ENCODE data around the gene PAH.
A peak's percentile ranks its signal among the peaks of the same experiment; 100 is the strongest.

The PAH gene

DNA sequence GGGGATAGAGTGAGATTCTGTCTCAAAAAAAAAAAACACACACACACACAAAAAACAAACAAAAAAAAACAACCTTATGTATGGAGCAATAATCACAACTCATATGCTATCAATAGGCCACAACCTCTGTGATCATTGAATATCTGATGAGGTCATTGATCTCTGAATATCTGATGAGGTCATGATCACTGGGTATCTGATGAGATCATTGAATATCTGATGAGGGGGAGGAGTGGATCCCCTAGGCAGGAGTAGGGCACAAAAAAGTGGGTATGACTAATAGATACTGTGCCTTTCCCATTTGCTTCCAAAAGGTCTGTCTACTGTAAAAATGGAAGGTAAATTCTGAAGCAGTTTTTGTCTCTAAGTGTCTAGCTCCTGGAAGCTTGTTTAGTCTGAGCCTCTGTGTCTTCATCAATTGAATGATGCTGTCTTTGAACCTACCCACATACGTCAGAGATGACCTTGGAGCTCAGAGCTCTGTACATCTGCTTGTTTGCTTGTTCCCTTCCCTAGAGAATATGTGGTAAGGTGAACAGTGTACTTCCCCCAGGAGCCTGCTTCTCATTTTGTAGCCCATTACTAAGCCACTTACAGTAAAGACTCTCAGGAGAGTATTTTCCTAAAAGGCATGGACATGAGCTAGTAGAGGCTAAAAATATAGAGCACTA is 13.6 kb downstream of the PAH start:
- TF ChIP-seq POU2F2 (IDR thresholded peaks at IDR 0.05; ENCODE audit: low read depth, low read length): no peak
- TF ChIP-seq POLR2AphosphoS5 (IDR thresholded peaks at IDR 0.05; ENCODE audit: low read depth, low read length): no peak
- TF ChIP-seq POLR2A (IDR thresholded peaks at IDR 0.05; ENCODE audit: low read depth, low read length): no peak
- TF ChIP-seq SPI1 (IDR thresholded peaks at IDR 0.05; ENCODE audit: low read depth, low read length): no peak
- TF ChIP-seq TAF1 (IDR thresholded peaks at IDR 0.05; ENCODE audit: low read depth, low read length): no peak
- TF ChIP-seq PAX5 (IDR thresholded peaks at IDR 0.05; ENCODE audit: insufficient read depth, low read length, severe bottlenecking): no peak
- DNase-seq (ENCODE audit: insufficient read length, low spot score) (no peak), FAIRE-seq (no peak)

- FAIRE-seq (no peak), DNase-seq (ENCODE audit: insufficient read length, low spot score) (no peak)
- TF ChIP-seq POLR2A (IDR thresholded peaks at IDR 0.05; ENCODE audit: low read depth, low read length): no peak
- no peak for TF ChIP-seq POU2F2 (IDR thresholded peaks at IDR 0.05; ENCODE audit: low read depth, low read length)
- TF ChIP-seq POLR2AphosphoS5 (IDR thresholded peaks at IDR 0.05; ENCODE audit: low read depth, low read length): no peak
- no peak for TF ChIP-seq SPI1 (IDR thresholded peaks at IDR 0.05; ENCODE audit: low read depth, low read length)
- no peak for TF ChIP-seq PAX5 (IDR thresholded peaks at IDR 0.05; ENCODE audit: insufficient read depth, low read length, severe bottlenecking)
- no peak for TF ChIP-seq TAF1 (IDR thresholded peaks at IDR 0.05; ENCODE audit: low read depth, low read length)
Observed at GRCh38 chr12:102902093-102902492, 15.0 kb downstream of the PAH start.

DNA sequence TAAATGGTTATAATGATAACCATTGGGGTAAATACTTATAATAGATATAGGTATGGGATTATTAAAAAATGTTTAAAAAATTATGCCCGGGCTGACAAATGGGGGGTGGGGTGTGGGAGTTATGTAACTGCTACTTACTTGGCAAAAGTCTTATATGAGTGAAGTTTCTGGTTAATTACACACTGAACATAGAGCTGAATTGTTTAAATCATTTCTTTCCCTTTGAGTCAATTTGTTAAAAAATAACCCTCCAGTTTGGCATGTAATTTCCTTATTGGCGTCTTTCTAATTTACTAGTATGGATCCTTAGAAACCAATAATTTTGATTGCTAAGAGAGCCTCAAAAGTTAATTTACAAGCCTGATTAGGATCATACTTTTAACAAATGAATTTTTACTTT is 16.7 kb downstream of the PAH start:
- no peak for TF ChIP-seq POLR2A (IDR thresholded peaks at IDR 0.05; ENCODE audit: low read depth, low read length)
- TF ChIP-seq POLR2AphosphoS5 (IDR thresholded peaks at IDR 0.05; ENCODE audit: low read depth, low read length): no peak
- TF ChIP-seq POU2F2 (IDR thresholded peaks at IDR 0.05; ENCODE audit: low read depth, low read length): no peak
- no peak for TF ChIP-seq SPI1 (IDR thresholded peaks at IDR 0.05; ENCODE audit: low read depth, low read length)
- no peak for TF ChIP-seq TAF1 (IDR thresholded peaks at IDR 0.05; ENCODE audit: low read depth, low read length)
- TF ChIP-seq PAX5 (IDR thresholded peaks at IDR 0.05; ENCODE audit: insufficient read depth, low read length, severe bottlenecking): no peak
- FAIRE-seq (no peak), DNase-seq (ENCODE audit: insufficient read length, low spot score) (no peak)

GRCh38 chr12:102896067-102896466 is 21.0 kb downstream of the PAH start:
- TF ChIP-seq POLR2AphosphoS5 (IDR thresholded peaks at IDR 0.05; ENCODE audit: low read depth, low read length): no peak
- TF ChIP-seq POLR2A (IDR thresholded peaks at IDR 0.05; ENCODE audit: low read depth, low read length): no peak
- TF ChIP-seq PAX5 (IDR thresholded peaks at IDR 0.05; ENCODE audit: insufficient read depth, low read length, severe bottlenecking): no peak
- no peak for TF ChIP-seq SPI1 (IDR thresholded peaks at IDR 0.05; ENCODE audit: low read depth, low read length)
- TF ChIP-seq TAF1 (IDR thresholded peaks at IDR 0.05; ENCODE audit: low read depth, low read length): no peak
- TF ChIP-seq POU2F2 (IDR thresholded peaks at IDR 0.05; ENCODE audit: low read depth, low read length): no peak
- FAIRE-seq (no peak), DNase-seq (ENCODE audit: insufficient read length, low spot score) (no peak)

- TF ChIP-seq POLR2A (IDR thresholded peaks at IDR 0.05; ENCODE audit: low read depth, low read length) (no peak), POU2F2 (IDR thresholded peaks at IDR 0.05; ENCODE audit: low read depth, low read length) (no peak), PAX5 (IDR thresholded peaks at IDR 0.05; ENCODE audit: insufficient read depth, low read length, severe bottlenecking) (no peak), SPI1 (IDR thresholded peaks at IDR 0.05; ENCODE audit: low read depth, low read length) (no peak), POLR2AphosphoS5 (IDR thresholded peaks at IDR 0.05; ENCODE audit: low read depth, low read length) (no peak), TAF1 (IDR thresholded peaks at IDR 0.05; ENCODE audit: low read depth, low read length) (no peak)
- FAIRE-seq (no peak), DNase-seq (ENCODE audit: insufficient read length, low spot score) (no peak)
Observed at GRCh38 chr12:102891756-102892155, 25.3 kb downstream of the PAH start.

DNA sequence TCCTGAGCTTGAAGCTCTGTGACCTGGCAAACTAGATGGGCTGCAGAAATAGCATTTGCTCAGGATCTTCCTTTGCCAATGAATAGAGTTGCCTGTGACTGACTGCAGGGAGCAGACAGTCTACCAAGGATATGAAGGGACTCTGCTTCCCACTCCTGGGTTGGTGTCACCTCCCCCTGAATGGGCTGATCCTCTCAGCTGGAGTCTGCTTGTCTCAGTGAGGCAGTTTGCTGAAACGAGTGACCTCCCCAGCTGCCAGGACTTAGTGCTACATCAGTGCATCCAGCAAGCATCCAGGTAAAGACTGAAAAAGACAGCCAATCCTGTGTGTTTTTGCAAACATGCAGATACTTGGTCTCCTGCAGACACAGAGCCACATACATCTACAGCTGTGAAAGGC is 28.5 kb downstream of the PAH start:
- TF ChIP-seq POLR2A (IDR thresholded peaks at IDR 0.05; ENCODE audit: low read depth, low read length) (no peak), TAF1 (IDR thresholded peaks at IDR 0.05; ENCODE audit: low read depth, low read length) (no peak), SPI1 (IDR thresholded peaks at IDR 0.05; ENCODE audit: low read depth, low read length) (no peak), POLR2AphosphoS5 (IDR thresholded peaks at IDR 0.05; ENCODE audit: low read depth, low read length) (no peak), POU2F2 (IDR thresholded peaks at IDR 0.05; ENCODE audit: low read depth, low read length) (no peak), PAX5 (IDR thresholded peaks at IDR 0.05; ENCODE audit: insufficient read depth, low read length, severe bottlenecking) (no peak)
- DNase-seq (ENCODE audit: insufficient read length, low spot score): no peak
- no peak for FAIRE-seq

DNA sequence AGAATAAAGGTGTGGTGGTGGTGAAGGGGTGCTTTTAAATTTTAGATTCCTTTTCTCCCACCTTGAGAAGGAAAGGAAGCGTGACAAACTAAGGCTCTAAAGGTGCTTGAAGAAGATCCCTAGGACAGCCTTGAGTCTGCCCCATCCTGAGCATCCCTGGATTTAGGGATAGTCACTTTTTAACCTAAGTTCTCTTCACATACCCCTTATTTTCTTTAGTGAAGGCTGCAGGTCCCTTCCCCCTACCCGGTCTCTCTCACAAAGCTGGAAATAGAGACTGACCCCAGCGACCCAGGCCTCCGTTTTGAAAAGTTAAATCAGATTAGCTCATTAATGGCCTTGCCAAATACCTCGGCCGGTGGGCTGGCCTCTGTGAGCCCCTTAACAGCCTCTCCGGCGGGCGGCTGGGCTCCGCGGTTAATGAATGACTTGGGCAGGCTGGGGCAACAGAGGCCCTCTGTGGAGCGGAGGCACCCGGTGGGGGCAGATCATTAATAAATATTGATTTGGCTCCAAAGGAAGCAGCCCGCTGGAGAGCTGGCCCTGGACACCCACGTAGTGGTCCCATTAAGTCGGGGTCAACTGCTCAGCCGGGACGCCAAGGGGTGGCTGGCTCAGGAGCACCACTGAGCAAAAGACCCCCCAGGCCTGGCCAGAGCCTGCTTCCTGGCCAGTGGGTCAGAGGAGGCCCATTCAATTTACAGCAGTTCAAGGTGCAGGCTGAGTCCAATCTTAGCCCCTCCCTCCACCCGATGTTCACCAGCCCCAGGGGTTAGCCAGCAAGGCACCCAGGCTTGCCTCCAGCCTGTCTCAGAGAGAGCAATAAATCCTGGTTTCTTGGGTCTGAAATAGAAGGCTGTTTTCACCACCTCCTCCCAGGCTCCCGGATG is 31.8 kb downstream of the PAH start:
- no peak for FAIRE-seq
- TF ChIP-seq POU2F2 (IDR thresholded peaks at IDR 0.05; ENCODE audit: low read depth, low read length) (no peak), TAF1 (IDR thresholded peaks at IDR 0.05; ENCODE audit: low read depth, low read length) (no peak), PAX5 (IDR thresholded peaks at IDR 0.05; ENCODE audit: insufficient read depth, low read length, severe bottlenecking) (no peak), POLR2AphosphoS5 (IDR thresholded peaks at IDR 0.05; ENCODE audit: low read depth, low read length) (no peak), SPI1 (IDR thresholded peaks at IDR 0.05; ENCODE audit: low read depth, low read length) (no peak), POLR2A (IDR thresholded peaks at IDR 0.05; ENCODE audit: low read depth, low read length) (no peak)
- DNase-seq (ENCODE audit: insufficient read length, low spot score): no peak

DNA sequence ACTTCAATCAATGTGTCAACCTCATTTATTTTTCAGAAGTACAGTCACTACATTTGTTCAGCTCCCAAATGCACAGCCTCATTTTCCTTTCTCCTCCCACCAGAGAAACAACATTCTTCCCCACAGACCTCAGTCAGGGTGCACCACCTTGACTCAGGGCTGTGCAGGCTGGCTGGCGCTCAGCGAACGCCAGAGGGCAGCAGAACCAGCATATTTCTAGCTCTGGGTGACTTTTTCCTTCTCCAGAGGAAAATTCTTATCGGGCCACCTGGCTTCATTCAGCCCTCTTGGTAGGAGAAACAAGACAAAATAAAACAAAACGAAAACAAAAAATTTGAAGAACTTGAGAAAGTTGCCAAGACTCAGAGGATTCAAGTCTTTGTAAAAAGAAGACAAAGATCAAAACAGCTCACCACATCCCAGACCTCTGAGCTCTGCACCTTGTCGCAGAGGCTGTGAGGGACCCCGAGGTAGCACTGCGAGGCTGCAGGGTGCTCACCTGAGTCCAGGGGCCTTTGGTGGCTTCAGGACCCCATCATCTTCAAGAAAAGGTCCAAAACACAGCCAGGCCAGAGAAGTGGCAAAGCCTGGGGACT is 33.7 kb downstream of the PAH start:
- DNase-seq (ENCODE audit: insufficient read length, low spot score) (peak; percentile 44), FAIRE-seq (peak; percentile 79)
- no peak for TF ChIP-seq SPI1 (IDR thresholded peaks at IDR 0.05; ENCODE audit: low read depth, low read length)
- TF ChIP-seq TAF1 (IDR thresholded peaks at IDR 0.05; ENCODE audit: low read depth, low read length): no peak
- no peak for TF ChIP-seq POU2F2 (IDR thresholded peaks at IDR 0.05; ENCODE audit: low read depth, low read length)
- no peak for TF ChIP-seq PAX5 (IDR thresholded peaks at IDR 0.05; ENCODE audit: insufficient read depth, low read length, severe bottlenecking)
- TF ChIP-seq POLR2AphosphoS5 (IDR thresholded peaks at IDR 0.05; ENCODE audit: low read depth, low read length): no peak
- no peak for TF ChIP-seq POLR2A (IDR thresholded peaks at IDR 0.05; ENCODE audit: low read depth, low read length)

DNA sequence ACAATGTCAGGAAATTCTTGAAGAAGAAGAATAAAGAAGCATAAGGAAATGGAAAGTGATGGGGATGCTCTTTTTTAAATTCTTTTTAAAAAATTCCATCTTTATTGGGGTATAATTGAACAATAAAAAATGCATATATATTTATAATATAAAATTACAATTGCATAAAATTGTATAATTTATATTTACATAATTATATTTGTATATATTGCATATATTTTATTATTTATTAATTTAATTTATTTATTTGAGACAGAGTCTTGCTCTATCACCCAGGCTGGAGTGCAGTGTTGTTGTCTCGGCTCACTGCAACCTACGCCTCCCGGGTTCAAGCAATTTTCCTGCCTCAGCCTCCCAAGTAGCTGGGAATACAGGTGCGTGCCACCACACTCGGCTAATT is 36.3 kb downstream of the PAH start:
- DNase-seq (ENCODE audit: insufficient read length, low spot score) (no peak), FAIRE-seq (no peak)
- TF ChIP-seq SPI1 (IDR thresholded peaks at IDR 0.05; ENCODE audit: low read depth, low read length): no peak
- no peak for TF ChIP-seq POU2F2 (IDR thresholded peaks at IDR 0.05; ENCODE audit: low read depth, low read length)
- no peak for TF ChIP-seq TAF1 (IDR thresholded peaks at IDR 0.05; ENCODE audit: low read depth, low read length)
- TF ChIP-seq PAX5 (IDR thresholded peaks at IDR 0.05; ENCODE audit: insufficient read depth, low read length, severe bottlenecking): no peak
- TF ChIP-seq POLR2AphosphoS5 (IDR thresholded peaks at IDR 0.05; ENCODE audit: low read depth, low read length): no peak
- no peak for TF ChIP-seq POLR2A (IDR thresholded peaks at IDR 0.05; ENCODE audit: low read depth, low read length)

Measured in GM12891 (cell line).